ENCODE results near the gene RAB4B. TPM values are rescaled to one million over a fixed set of nuclear protein-coding genes. Genes with fewer than 3 reads are reported as not detected.
A peak's percentile ranks its signal among the peaks of the same experiment; 100 is the strongest.

RAB4B gene
- total and polyA plus RNA-seq, 9 donors = 6.5 to 32.9 (median 18.9) TPM

GRCh38 chr19:40799558-40800338 is 21.7 kb downstream of the RAB4B start:
- H3K4me1 ChIP-seq (ENCODE audit: insufficient read depth) = peaks cover 39% of the 10 kb centered on the region
- WGBS, 3 donors = 1% methylated on average over 35 to 40 of the region's 40 CpGs
- no peaks in the 10 kb centered on the region for H3K9me3 ChIP-seq
- intact Hi-C loops (cut with DNase I) = loop anchor here in 3 of 4 donors (2.0 to 10.0 kb wide), 4 partner anchors 47 to 137 kb away; partner anchors contain the start of genes ACTMAP (in 2 of the 3), COQ8B (in 2 of the 3), ITPKC (in 2 of the 3) and SNRPA (in 2 of the 3)
- DNase-seq = peak; percentile 58 to 79 (median 72)
- TF ChIP-seq EP300 (IDR thresholded peaks at IDR 0.05) (no peak), POLR2A (IDR thresholded peaks at IDR 0.05) (no peak), CTCF (IDR thresholded peaks at IDR 0.05) (no peak)
- H3K27me3 ChIP-seq = no peaks in the 10 kb centered on the region
- peak overlapping the region; percentile 79 for H3K4me3 ChIP-seq
- peak overlapping the region; percentile 78 to 85 for H3K27ac ChIP-seq
- H3K36me3 ChIP-seq = no peaks in the 10 kb centered on the region

- Histone ChIP-seq H3K27me3 (no peaks in the 10 kb centered on the region), H3K9me3 (no peaks in the 10 kb centered on the region), H3K4me3 (peak overlapping the region; percentile 79), H3K4me1 (ENCODE audit: insufficient read depth) (peaks cover 47% of the 10 kb centered on the region), H3K27ac (peak overlapping the region; percentile 78 to 85), H3K36me3 (no peaks in the 10 kb centered on the region)
- WGBS, 3 donors = 31 to 48% (median 36%) methylated on average over 27 of the region's 27 CpGs
- no peak for DNase-seq
- no peak for TF ChIP-seq POLR2A (IDR thresholded peaks at IDR 0.05)
- TF ChIP-seq CTCF (IDR thresholded peaks at IDR 0.05) = no peak
- TF ChIP-seq EP300 (IDR thresholded peaks at IDR 0.05) = no peak
- intact Hi-C loops (cut with DNase I) = loop anchor here in 3 of 4 donors (5.0 to 10.0 kb wide), 3 partner anchors 48 to 138 kb away; partner anchors contain the start of genes COQ8B (in 2 of the 3), ITPKC (in 2 of the 3), ACTMAP (in 1 of the 3) and SNRPA (in 1 of the 3)
Measured at GRCh38 chr19:40800339-40800996, 22.4 kb downstream of the RAB4B start.

DNA sequence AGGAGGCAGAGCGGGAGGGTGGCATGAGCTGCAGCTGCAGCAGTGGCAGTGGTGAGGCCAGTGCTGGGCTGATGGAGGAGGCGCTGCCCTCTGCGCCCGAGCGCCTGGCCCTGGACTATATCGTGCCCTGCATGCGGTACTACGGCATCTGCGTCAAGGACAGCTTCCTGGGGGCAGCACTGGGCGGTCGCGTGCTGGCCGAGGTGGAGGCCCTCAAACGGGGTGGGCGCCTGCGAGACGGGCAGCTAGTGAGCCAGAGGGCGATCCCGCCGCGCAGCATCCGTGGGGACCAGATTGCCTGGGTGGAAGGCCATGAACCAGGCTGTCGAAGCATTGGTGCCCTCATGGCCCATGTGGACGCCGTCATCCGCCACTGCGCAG is 22.9 kb downstream of the RAB4B start:
- no peak for DNase-seq
- intact Hi-C loops (cut with DNase I) = loop anchor here in 3 of 4 donors (5.0 to 10.0 kb wide), 3 partner anchors 49 to 139 kb away; partner anchors contain the start of genes COQ8B (in 2 of the 3), ITPKC (in 2 of the 3), ACTMAP (in 1 of the 3) and SNRPA (in 1 of the 3)
- no peaks in the 10 kb centered on the region for H3K9me3 ChIP-seq
- 39 to 52% (median 43%) methylated on average over 26 to 27 of the region's 27 CpGs for WGBS, 3 donors
- H3K36me3 ChIP-seq = no peaks in the 10 kb centered on the region
- peak overlapping the region in 1 of 2 donors; percentile 67 for H3K27ac ChIP-seq
- TF ChIP-seq CTCF (IDR thresholded peaks at IDR 0.05) (no peak), EP300 (IDR thresholded peaks at IDR 0.05) (no peak), POLR2A (IDR thresholded peaks at IDR 0.05) (no peak)
- H3K4me3 ChIP-seq = peak overlapping the region; percentile 79
- H3K27me3 ChIP-seq = no peaks in the 10 kb centered on the region
- H3K4me1 ChIP-seq (ENCODE audit: insufficient read depth) = peaks cover 49% of the 10 kb centered on the region
